SU-DHL-6 (cell line): ENCODE results near the gene SUCO.

ENCODE experiments used
- H2AFZ ChIP-seq: fragments of 200-600 bp; sonication (generic); 2 replicates; pipeline ENCODE4 v1.6.1; 2014; ENCODE audit warnings: low read depth, mild to moderate bottlenecking, moderate library complexity, mixed read lengths, antibody characterized with exemption, low read length; ENCODE audit not compliant: severe bottlenecking
- H3F3A ChIP-seq: fragments of 200-600 bp; shearing (Covaris generic); 2 replicates; pipeline ENCODE4 v1.6.0; 2016; ENCODE audit warnings: antibody characterized with exemption, mild to moderate bottlenecking; ENCODE audit not compliant: insufficient read depth
- H3K27ac ChIP-seq: fragments of 200-600 bp; sonication (generic); 2 replicates; pipeline ENCODE4 v1.5.1; 2016; ENCODE audit warnings: low read depth, mild to moderate bottlenecking, low read length, moderate library complexity, mixed read lengths
- H3K27me3 ChIP-seq: fragments of 200-600 bp; sonication (generic), shearing (Covaris generic); 2 replicates; pipeline ENCODE4 v1.6.0; 2014; ENCODE audit warnings: mild to moderate bottlenecking, low read length
- H3K36me3 ChIP-seq: fragments of 200-600 bp; sonication (generic); 2 replicates; pipeline ENCODE4 v1.6.1; 2014; ENCODE audit warnings: mild to moderate bottlenecking, low read length, mixed read lengths
- H3K4me2 ChIP-seq: fragments of 300-600, 200-600 bp; shearing (Covaris generic), sonication (generic); 2 replicates; pipeline ENCODE4 v1.6.0; 2014; ENCODE audit warnings: low read length, low read depth, mild to moderate bottlenecking; ENCODE audit not compliant: poor library complexity, severe bottlenecking
- H3K4me3 ChIP-seq: fragments of 200-600 bp; sonication (generic); 2 replicates; pipeline ENCODE4 v1.5.1; 2014; ENCODE audit warnings: antibody characterized with exemption, low read length, mild to moderate bottlenecking, mixed read lengths; ENCODE audit not compliant: insufficient read depth, poor library complexity, severe bottlenecking
- H3K79me2 ChIP-seq: fragments of 200-600 bp; sonication (generic); 2 replicates; pipeline ENCODE4 v1.6.1; 2014; ENCODE audit warnings: mild to moderate bottlenecking, low read length, moderate library complexity; ENCODE audit not compliant: insufficient read depth
- H3K9ac ChIP-seq: fragments of 200-600 bp; sonication (generic); 2 replicates; pipeline ENCODE4 v1.7.0; 2014; ENCODE audit warnings: mild to moderate bottlenecking, low read length
- H3K9me2 ChIP-seq: fragments of 200-600 bp; sonication (generic); replicated peaks from 2 replicates; pipeline ENCODE4 v1.6.1; 2014; ENCODE audit warnings: low read length; ENCODE audit not compliant: insufficient read depth
- H3K9me3 ChIP-seq: fragments of 200-600 bp; sonication (generic); 2 replicates; pipeline ENCODE4 v1.6.1; 2014; ENCODE audit warnings: low read length, mixed read lengths; ENCODE audit not compliant: insufficient read depth
- H4K20me1 ChIP-seq: fragments of 200-600 bp; sonication (generic); 2 replicates; pipeline ENCODE4 v1.6.1; 2014; ENCODE audit warnings: low read depth, mild to moderate bottlenecking, antibody characterized with exemption, low read length, moderate library complexity, mixed read lengths
- CTCF ChIP-seq: fragments of 200-600 bp; sonication (generic); IDR thresholded peaks from one replicate; pipeline ENCODE4 v1.5.1; 2017; ENCODE audit warnings: antibody characterized with exemption, mild to moderate bottlenecking, low read length, moderate library complexity; ENCODE audit not compliant: insufficient read depth, poor library complexity, severe bottlenecking
- EZH2phosphoT487 ChIP-seq: fragments of 200-600 bp; sonication (generic), shearing (Covaris generic); conservative IDR thresholded peaks from 2 replicates; pipeline ENCODE4 v1.6.1; 2018; ENCODE audit warnings: mild to moderate bottlenecking, antibody characterized with exemption, low read length, moderate library complexity, mixed read lengths

Gene SUCO

DNA sequence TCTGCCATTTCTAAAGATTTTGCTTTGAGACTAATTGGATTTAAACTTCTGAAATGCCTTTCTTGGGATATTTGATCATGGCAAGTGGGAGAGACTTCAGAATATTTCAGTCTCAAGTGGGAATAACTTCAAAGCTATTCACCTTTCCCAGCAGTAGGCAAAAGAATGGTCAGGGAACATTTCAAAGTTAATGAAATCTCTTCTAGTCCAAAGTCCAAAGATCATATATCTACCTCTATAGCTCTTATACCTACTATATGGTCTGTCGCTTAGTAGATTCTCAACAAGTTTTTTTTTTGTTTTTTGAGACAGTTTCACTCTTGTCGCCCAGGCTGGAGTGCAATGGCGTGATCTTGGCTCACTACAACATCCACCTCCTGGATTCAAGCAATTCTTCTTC is 44.6 kb upstream of the SUCO start:
- Histone ChIP-seq H3F3A (no peaks in the 10 kb centered on the region), H3K27ac (no peak overlapping the region), H3K9me2 (no peaks in the 10 kb centered on the region), H3K79me2 (no peaks in the 10 kb centered on the region), H2AFZ (no peak overlapping the region), H3K36me3 (no peaks in the 10 kb centered on the region), H3K9ac (no peak overlapping the region), H3K4me2 (no peak overlapping the region), H3K27me3 (no peaks in the 10 kb centered on the region), H4K20me1 (no peaks in the 10 kb centered on the region), H3K9me3 (no peaks in the 10 kb centered on the region), H3K4me3 (no peak overlapping the region)
- TF ChIP-seq CTCF (no peak), EZH2phosphoT487 (no peak)

GRCh38 chr1:172489847-172490246 is 43.1 kb upstream of the SUCO start:
- H4K20me1 ChIP-seq = no peaks in the 10 kb centered on the region
- no peaks in the 10 kb centered on the region for H3F3A ChIP-seq
- no peak for TF ChIP-seq CTCF
- no peak for TF ChIP-seq EZH2phosphoT487

GRCh38 chr1:172492421-172492820 is 40.5 kb upstream of the SUCO start:
- no peaks in the 10 kb centered on the region for H3K79me2 ChIP-seq
- no peak overlapping the region for H3K9ac ChIP-seq
- H2AFZ ChIP-seq = no peak overlapping the region
- no peaks in the 10 kb centered on the region for H3K27me3 ChIP-seq
- H3K9me3 ChIP-seq = no peaks in the 10 kb centered on the region
- H3K4me2 ChIP-seq = no peak overlapping the region
- H3K27ac ChIP-seq = no peak overlapping the region
- no peak overlapping the region for H3K4me3 ChIP-seq
- no peaks in the 10 kb centered on the region for H3K36me3 ChIP-seq
- no peaks in the 10 kb centered on the region for H4K20me1 ChIP-seq
- no peaks in the 10 kb centered on the region for H3F3A ChIP-seq
- H3K9me2 ChIP-seq = no peaks in the 10 kb centered on the region
- no peak for TF ChIP-seq EZH2phosphoT487
- TF ChIP-seq CTCF = no peak

More at GRCh38 chr1:172489847-172490246, 43.1 kb upstream of the SUCO start:
- Histone ChIP-seq H3K27me3 (no peaks in the 10 kb centered on the region), H3K79me2 (no peaks in the 10 kb centered on the region), H3K27ac (no peak overlapping the region), H3K9me3 (no peaks in the 10 kb centered on the region), H2AFZ (no peak overlapping the region), H3K4me3 (no peak overlapping the region), H3K9ac (no peak overlapping the region), H3K4me2 (no peak overlapping the region), H3K36me3 (no peaks in the 10 kb centered on the region), H3K9me2 (no peaks in the 10 kb centered on the region)
